SJSA1 (cell line): ENCODE data around the gene EFCAB11. TPM values are rescaled to one million over a fixed set of nuclear protein-coding genes. Genes with fewer than 3 reads are reported as not detected.
A peak's percentile ranks its signal among the peaks of the same experiment; 100 is the strongest.
"Not testable (repeated sequence)": the region's sequence is repeated elsewhere in the genome, so short reads cannot be mapped to it uniquely, and the experiment has no call there.

ENCODE experiments used
- DNase-seq, 2 experiments: peaks; one replicate each; pipeline ENCODE4 v3.0.0-alpha.2; 2015 to 2020; ENCODE audit warnings: low spot score in 2 of 2, low read depth in 1 of 2
- H3K27ac ChIP-seq: fragments of 250-450 bp; sonication (Bioruptor Pico); 2 replicates; pipeline ENCODE4 v1.5.1; 2020; ENCODE audit warnings: mild to moderate bottlenecking, moderate library complexity
- H3K27me3 ChIP-seq: fragments of 250-450 bp; sonication (Bioruptor Pico); replicated peaks from 2 replicates; pipeline ENCODE4 v1.5.1; 2020; ENCODE audit warnings: mild to moderate bottlenecking, moderate library complexity
- H3K36me3 ChIP-seq: fragments of 250-450 bp; sonication (Bioruptor Pico); 2 replicates; pipeline ENCODE4 v1.5.1; 2020; ENCODE audit warnings: mild to moderate bottlenecking
- H3K4me1 ChIP-seq: fragments of 250-450 bp; sonication (Bioruptor Pico); replicated peaks from 2 replicates; pipeline ENCODE4 v1.6.1; 2021; ENCODE audit warnings: mild to moderate bottlenecking
- H3K4me3 ChIP-seq: fragments of 250-450 bp; sonication (Bioruptor Pico); 2 replicates; pipeline ENCODE4 v1.5.1; 2020; ENCODE audit warnings: mild to moderate bottlenecking
- H3K9me3 ChIP-seq: fragments of 250-450 bp; sonication (Bioruptor Pico); replicated peaks from 2 replicates; pipeline ENCODE4 v1.5.1; 2020; ENCODE audit warnings: mild to moderate bottlenecking
- total RNA-seq: library from RNA; depleted of rRNA; stranded (reverse); fragments of >200 nt; shearing (Covaris generic); gene quantifications from 2 replicates; pipeline ENCODE4 v1.2.3, GENCODE V29; 2014

Gene EFCAB11
- total RNA-seq, 1 experiment from 2014 or later: 12.3 TPM

- peaks cover 58% of the 10 kb centered on the region for H3K4me1 ChIP-seq
- DNase-seq: no peak
- H3K4me3 ChIP-seq: no peak overlapping the region
- H3K27me3 ChIP-seq: no peaks in the 10 kb centered on the region
- no peaks in the 10 kb centered on the region for H3K9me3 ChIP-seq
- H3K27ac ChIP-seq: peak overlapping the region; percentile 92
- H3K36me3 ChIP-seq: no peaks in the 10 kb centered on the region
Measured at GRCh38 chr14:89912221-89912620, 42.3 kb downstream of the EFCAB11 start.

DNA sequence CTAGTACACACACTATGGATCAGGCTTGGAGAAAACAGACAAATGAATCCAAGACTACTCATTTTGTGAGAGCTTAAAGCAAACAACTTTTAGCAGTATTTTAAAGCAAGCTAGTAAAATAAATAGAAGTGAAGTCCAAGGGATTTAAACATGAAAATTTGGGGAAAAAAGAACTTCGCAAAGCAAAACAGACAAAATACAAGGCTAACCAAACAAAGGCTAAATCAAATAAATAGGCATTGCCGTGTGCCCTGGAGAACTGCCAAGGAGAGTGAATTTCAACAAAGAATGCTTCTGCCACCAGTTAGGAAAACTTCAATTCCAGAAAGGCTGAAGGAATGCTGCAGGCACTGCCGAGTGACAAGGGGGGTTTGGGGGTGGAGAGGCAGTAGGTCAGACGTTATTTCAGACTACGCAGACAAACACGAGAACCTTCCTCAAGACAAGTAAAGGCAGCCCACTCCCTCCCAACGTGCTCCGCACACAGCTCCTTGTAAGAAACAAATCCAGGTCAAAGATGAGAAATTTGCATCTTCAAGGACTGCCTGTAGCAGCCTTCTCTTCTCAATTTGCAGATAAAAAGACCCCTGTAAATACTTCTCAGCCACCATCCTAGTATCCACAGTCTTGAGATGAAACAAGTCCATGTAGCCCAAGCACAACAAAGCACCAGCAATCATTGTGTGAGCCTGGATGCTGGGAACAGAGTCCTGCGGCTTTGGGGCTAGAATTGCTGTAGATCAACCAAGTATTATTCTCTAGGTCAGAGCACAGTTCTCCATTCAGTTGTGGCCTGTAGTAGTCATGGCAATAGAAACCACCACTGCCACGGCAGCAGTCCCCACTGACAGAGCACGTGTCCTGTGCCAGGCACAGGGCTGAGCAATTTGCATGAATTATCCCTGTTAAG lies 43.3 kb downstream of the EFCAB11 start:
- no peak overlapping the region for H3K4me3 ChIP-seq

GRCh38 chr14:89910691-89911009 lies 43.9 kb downstream of the EFCAB11 start:
- H3K9me3 ChIP-seq: no peaks in the 10 kb centered on the region
- H3K4me1 ChIP-seq: peaks cover 44% of the 10 kb centered on the region
- no peak for DNase-seq
- H3K27me3 ChIP-seq: no peaks in the 10 kb centered on the region
- H3K4me3 ChIP-seq: no peak overlapping the region
- peak overlapping the region; percentile 92 for H3K27ac ChIP-seq
- no peaks in the 10 kb centered on the region for H3K36me3 ChIP-seq

More for the DNA sequence above, 43.3 kb downstream of the EFCAB11 start:
- Histone ChIP-seq H3K27me3 (no peaks in the 10 kb centered on the region), H3K9me3 (no peaks in the 10 kb centered on the region), H3K36me3 (no peaks in the 10 kb centered on the region), H3K4me1 (peaks cover 49% of the 10 kb centered on the region), H3K27ac (peak overlapping the region; percentile 92)
- DNase-seq: peak; percentile 83 to 92

- no peak for DNase-seq
- no peaks in the 10 kb centered on the region for H3K27me3 ChIP-seq
- H3K4me1 ChIP-seq: peaks cover 39% of the 10 kb centered on the region
- H3K36me3 ChIP-seq: no peaks in the 10 kb centered on the region
- no peak overlapping the region for H3K27ac ChIP-seq
- no peaks in the 10 kb centered on the region for H3K9me3 ChIP-seq
- no peak overlapping the region for H3K4me3 ChIP-seq
Measured at GRCh38 chr14:89909586-89909985, 44.9 kb downstream of the EFCAB11 start.

GRCh38 chr14:89908712-89909450 lies 45.6 kb downstream of the EFCAB11 start:
- DNase-seq: no peak
- no peak overlapping the region for H3K27ac ChIP-seq

GRCh38 chr14:89907655-89908054 lies 46.9 kb downstream of the EFCAB11 start:
- H3K27me3 ChIP-seq: no peaks in the 10 kb centered on the region
- no peak for DNase-seq
- no peak overlapping the region for H3K4me3 ChIP-seq
- H3K4me1 ChIP-seq: peaks cover 33% of the 10 kb centered on the region
- H3K9me3 ChIP-seq: no peaks in the 10 kb centered on the region
- H3K27ac ChIP-seq: no peak overlapping the region
- H3K36me3 ChIP-seq: no peaks in the 10 kb centered on the region

More at GRCh38 chr14:89908712-89909450, 45.6 kb downstream of the EFCAB11 start:
- no peaks in the 10 kb centered on the region for H3K27me3 ChIP-seq
- peaks cover 39% of the 10 kb centered on the region for H3K4me1 ChIP-seq
- no peak overlapping the region for H3K4me3 ChIP-seq
- H3K9me3 ChIP-seq: no peaks in the 10 kb centered on the region
- H3K36me3 ChIP-seq: no peaks in the 10 kb centered on the region

GRCh38 chr14:89906000-89906399 lies 48.5 kb downstream of the EFCAB11 start:
- DNase-seq: no peak
- H3K9me3 ChIP-seq: no peaks in the 10 kb centered on the region
- H3K4me1 ChIP-seq: peaks cover 23% of the 10 kb centered on the region
- H3K36me3 ChIP-seq: no peaks in the 10 kb centered on the region
- no peak overlapping the region for H3K4me3 ChIP-seq
- no peak overlapping the region for H3K27ac ChIP-seq
- no peaks in the 10 kb centered on the region for H3K27me3 ChIP-seq

GRCh38 chr14:89903340-89903952 lies 51.1 kb downstream of the EFCAB11 start:
- no peak overlapping the region for H3K27ac ChIP-seq
- no peak for DNase-seq

DNA sequence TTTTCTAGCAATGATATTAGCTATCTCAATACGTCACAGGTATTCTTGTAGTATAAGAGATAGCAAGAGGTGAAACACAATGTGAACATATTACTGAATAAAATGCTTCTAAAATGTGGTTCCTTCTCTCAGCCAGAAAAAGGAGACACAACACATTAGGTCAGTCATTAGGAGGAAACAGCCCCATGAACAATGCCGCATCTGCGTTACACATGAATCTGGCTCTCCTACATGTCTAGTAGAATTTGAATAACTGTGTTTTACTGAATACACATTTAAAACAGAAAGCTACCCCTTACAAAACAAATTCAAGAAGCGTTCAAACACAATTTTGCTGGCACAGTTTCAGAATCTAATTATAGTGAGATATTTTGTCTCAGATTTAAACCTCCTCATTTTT lies 51.6 kb downstream of the EFCAB11 start:
- Histone ChIP-seq H3K9me3 (no peaks in the 10 kb centered on the region), H3K27me3 (no peaks in the 10 kb centered on the region), H3K36me3 (no peaks in the 10 kb centered on the region), H3K27ac (no peak overlapping the region), H3K4me3 (no peak overlapping the region), H3K4me1 (peaks cover 16% of the 10 kb centered on the region)
- no peak for DNase-seq

More at GRCh38 chr14:89903340-89903952, 51.1 kb downstream of the EFCAB11 start:
- no peaks in the 10 kb centered on the region for H3K27me3 ChIP-seq
- H3K9me3 ChIP-seq: no peaks in the 10 kb centered on the region
- no peak overlapping the region for H3K4me3 ChIP-seq
- H3K4me1 ChIP-seq: peaks cover 16% of the 10 kb centered on the region
- no peaks in the 10 kb centered on the region for H3K36me3 ChIP-seq

GRCh38 chr14:89900802-89901201 lies 53.7 kb downstream of the EFCAB11 start:
- no peak overlapping the region for H3K4me3 ChIP-seq
- H3K9me3 ChIP-seq: no peaks in the 10 kb centered on the region
- H3K36me3 ChIP-seq: no peaks in the 10 kb centered on the region
- peaks cover 16% of the 10 kb centered on the region for H3K4me1 ChIP-seq
- no peak for DNase-seq
- peak overlapping the region; percentile 57 for H3K27ac ChIP-seq
- H3K27me3 ChIP-seq: no peaks in the 10 kb centered on the region

DNA sequence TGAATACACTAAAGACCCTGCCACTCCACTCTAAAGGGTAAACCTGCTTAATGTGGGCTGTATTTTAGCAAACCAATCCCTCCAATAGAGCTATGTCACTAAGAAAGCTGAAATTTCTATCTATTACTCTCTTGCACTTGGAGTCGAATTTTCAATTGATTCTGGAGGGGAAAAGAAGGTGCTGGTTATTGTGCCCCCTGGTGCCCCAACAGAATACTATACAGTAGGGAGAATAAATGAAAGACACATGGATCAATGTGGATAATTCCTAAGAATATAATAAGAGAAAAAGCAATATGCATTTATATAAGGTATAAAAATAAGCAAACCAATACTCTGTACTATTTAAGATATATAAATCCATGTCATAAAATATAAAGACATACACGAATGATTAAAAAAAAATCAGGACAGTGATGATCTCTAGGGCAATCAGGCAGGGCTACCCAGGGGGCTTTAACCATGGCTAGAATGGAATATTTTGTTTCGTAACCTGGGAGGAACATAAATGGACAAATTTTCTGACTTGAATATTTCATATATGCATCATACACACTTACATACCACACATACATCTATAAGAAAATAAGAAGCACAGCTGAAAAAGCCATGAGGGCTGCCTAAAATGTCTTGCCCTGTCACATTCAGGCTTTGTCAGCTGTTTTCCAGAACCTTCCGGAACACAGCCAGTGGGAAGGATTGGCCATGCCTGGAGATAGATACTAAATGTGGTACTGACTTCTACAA lies 54.4 kb downstream of the EFCAB11 start:
- peak overlapping the region; percentile 57 for H3K27ac ChIP-seq
- no peaks in the 10 kb centered on the region for H3K9me3 ChIP-seq
- no peaks in the 10 kb centered on the region for H3K27me3 ChIP-seq
- H3K36me3 ChIP-seq: no peaks in the 10 kb centered on the region
- peak in 1 of 2 experiments; percentile 15 for DNase-seq
- no peak overlapping the region for H3K4me3 ChIP-seq
- H3K4me1 ChIP-seq: peaks cover 16% of the 10 kb centered on the region

DNA sequence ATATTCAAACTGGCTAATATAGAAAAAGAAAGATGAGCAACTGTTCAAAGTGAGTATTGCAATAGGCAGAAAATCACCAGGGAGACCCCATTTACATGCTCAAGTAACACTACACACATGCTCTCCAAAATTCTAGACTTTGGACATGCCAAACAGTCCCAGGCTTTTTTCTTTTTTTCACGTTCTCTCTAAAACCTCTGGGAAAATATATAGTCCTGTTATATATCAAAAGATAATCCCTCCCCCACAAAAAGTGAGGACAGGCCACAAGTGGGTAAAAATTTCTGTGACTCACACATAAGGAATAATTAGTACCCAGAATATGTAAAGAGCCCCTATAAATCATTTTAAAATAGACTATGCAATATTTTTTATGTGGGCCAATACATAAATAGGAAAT lies 55.2 kb downstream of the EFCAB11 start:
- no peak overlapping the region for H3K27ac ChIP-seq
- no peak for DNase-seq

DNA sequence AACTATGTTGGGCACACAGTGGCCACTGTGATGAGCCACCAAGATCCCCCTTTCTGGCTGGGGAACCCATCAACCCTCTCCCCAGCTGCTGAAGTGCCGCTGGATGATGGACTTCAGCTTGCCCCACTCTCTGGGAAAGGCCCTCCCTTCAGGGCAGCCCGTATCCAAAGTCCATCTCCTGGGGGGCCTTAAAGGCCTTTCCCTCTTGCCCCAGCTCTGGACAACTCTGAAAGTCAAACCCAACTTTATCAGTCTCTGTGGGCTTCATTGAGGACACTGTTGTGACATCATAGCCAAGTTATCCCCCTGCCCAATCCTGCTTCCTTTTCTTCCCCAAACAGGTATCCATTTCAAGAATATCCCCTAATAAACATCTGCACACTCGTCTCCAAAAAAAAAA lies 61.1 kb downstream of the EFCAB11 start:
- DNase-seq, H3K36me3 ChIP-seq, H3K4me3 ChIP-seq, H3K9me3 ChIP-seq, H3K27me3 ChIP-seq, H3K27ac ChIP-seq, H3K4me1 ChIP-seq: not testable (repeated sequence)

More for the DNA sequence above, 55.2 kb downstream of the EFCAB11 start:
- Histone ChIP-seq H3K9me3 (no peaks in the 10 kb centered on the region), H3K4me3 (no peak overlapping the region), H3K27me3 (no peaks in the 10 kb centered on the region), H3K4me1 (peaks cover 16% of the 10 kb centered on the region), H3K36me3 (no peaks in the 10 kb centered on the region)
